ENCODE measurements around the gene TMEM18. TPM values are rescaled to one million over a fixed set of nuclear protein-coding genes. Genes with fewer than 3 reads are reported as not detected.

The TMEM18 gene
- 28.9 and 29.3 TPM in 2 replicates for polyA plus RNA-seq (2012; rRNA removed)
- polyA plus RNA-seq (2012; cell fraction: cytosol; rRNA removed) = 28.5 and 44.5 TPM in 2 replicates
- 35.6 and 46.8 TPM in 2 replicates for polyA plus RNA-seq (2012; cell fraction: nucleus; rRNA removed)

GRCh38 chr2:677056-677958 is at the start of gene TMEM18:
Gene TMEM18 (minus strand): TSS chr2:677406. CDS start chr2:677345, 61 bp downstream.
- Histone ChIP-seq H4K20me1 (ENCODE audit: insufficient read depth) (peaks cover 25% of the 10 kb centered on the region), H3F3A (replicated peaks; ENCODE audit: insufficient read depth) (peaks cover 38% of the 10 kb centered on the region), H3K9ac (peak within 1 kb of the TSS; percentile 98), H3K79me2 (ENCODE audit: insufficient read depth) (peaks cover 42% of the 10 kb centered on the region), H3K4me2 (peak within 1 kb of the TSS; percentile 89), H3K27me3 (ENCODE audit: insufficient read depth) (no peaks in the 10 kb centered on the region), H3K4me1 (ENCODE audit: control insufficient read depth in 1 of 2, insufficient read depth in 2 of 2, low read depth in 1 of 2, low read length in 1 of 2) (peaks cover 24 to 34% of the 10 kb centered on the region in 2 experiments), H3K4me3 (ENCODE audit: low read depth in 2 of 2, low read length in 1 of 2) (peak within 1 kb of the TSS; percentile 97 to 100), H3K27ac (ENCODE audit: low read depth in 2 of 2, low read length in 1 of 2) (peak within 1 kb of the TSS; percentile 99 to 100), H3K36me3 (replicated peaks in 1 of 2; ENCODE audit: control insufficient read depth in 1 of 2, insufficient read depth in 2 of 2, low read length in 1 of 2) (peaks cover 9 to 19% of the 10 kb centered on the region in 2 experiments), H3K9me2 (no peaks in the 10 kb centered on the region), H3K9me3 (no peaks in the 10 kb centered on the region), H2AFZ (ENCODE audit: low read depth) (peak within 1 kb of the TSS; percentile 91)
- POLR2A ChIA-PET = interaction anchor here (0.6 to 2.2 kb wide), 2 partner anchors 63 to 130 kb away, joined by 3 to 7 read pairs; no protein-coding TSS in a partner anchor
- 2% methylated on average over 45 of the region's 68 CpGs for WGBS (ENCODE audit: low lambda C conversion rate)
- DNase-seq = peak; percentile 89
- CTCF ChIA-PET = interaction anchor here (1.1 to 1.6 kb wide), 6 partner anchors 9 to 875 kb away, joined by 3 read pairs; no protein-coding TSS in a partner anchor
- peak; percentile 79; the same call in 1 of the 2 replicates for TF ChIP-seq FOXJ3 (CRISPR knock-in tag; IDR thresholded peaks at IDR 0.05)
- TF ChIP-seq FOSL2 (IDR thresholded peaks at IDR 0.05; ENCODE audit: borderline replicate concordance, low read depth) = no peak
- TF ChIP-seq TEAD4 (IDR thresholded peaks at IDR 0.05; ENCODE audit: borderline replicate concordance, insufficient read depth) = no peak
- no peak for TF ChIP-seq FOXM1 (IDR thresholded peaks at IDR 0.05; ENCODE audit: low read depth)
- TF ChIP-seq ZBTB33 (IDR thresholded peaks at IDR 0.05; ENCODE audit: borderline replicate concordance, low read depth) = peak; percentile 100
- TF ChIP-seq JUND (IDR thresholded peaks at IDR 0.05) = no peak
- peak; percentile 24; the same call in 1 of the 2 replicates for TF ChIP-seq PBX3 (IDR thresholded peaks at IDR 0.05)
- no peak for TF ChIP-seq RXRA (IDR thresholded peaks at IDR 0.05; ENCODE audit: borderline replicate concordance, low read depth)
- no peak for TF ChIP-seq USF2 (IDR thresholded peaks at IDR 0.05; ENCODE audit: borderline replicate concordance, low read depth, low read length)
- no peak for TF ChIP-seq GATA2 (CRISPR knock-in tag; IDR thresholded peaks at IDR 0.05)
- TF ChIP-seq EP300 (IDR thresholded peaks at IDR 0.05; ENCODE audit: borderline replicate concordance in 1 of 2, low read depth in 1 of 2, low read length in 1 of 2) = no peak; a peak in 1 of 4 replicates
- peak; percentile 99 for TF ChIP-seq POLR2AphosphoS5 (IDR thresholded peaks at IDR 0.05; ENCODE audit: low read depth, low read length)
- TF ChIP-seq REST (IDR thresholded peaks at IDR 0.05; ENCODE audit: low read depth, low read length) = peak; percentile 34
- TF ChIP-seq MXI1 (IDR thresholded peaks at IDR 0.05; ENCODE audit: low read depth, low read length) = peak; percentile 34; the same call in 1 of the 2 replicates
- no peak for TF ChIP-seq NRF1 (IDR thresholded peaks at IDR 0.05; ENCODE audit: low read depth, low read length)
- TF ChIP-seq TCF12 (IDR thresholded peaks at IDR 0.05) = 0 out of 2 replicates have a peak, but pooled peaks have one; percentile 3
- TF ChIP-seq MEF2A (IDR thresholded peaks at IDR 0.05; ENCODE audit: borderline replicate concordance, low read depth) = no peak
- peak; percentile 99 for TF ChIP-seq NFIC (IDR thresholded peaks at IDR 0.05; ENCODE audit: borderline replicate concordance)
- TF ChIP-seq YY1 (IDR thresholded peaks at IDR 0.05; ENCODE audit: low read depth) = no peak; the same call in 1 of the 2 replicates
- TF ChIP-seq CHD2 (IDR thresholded peaks at IDR 0.05; ENCODE audit: low read length, partially characterized antibody) = peak; percentile 100
- no peak for TF ChIP-seq USF1 (IDR thresholded peaks at IDR 0.05; ENCODE audit: borderline replicate concordance, low read depth)
- TF ChIP-seq MAX (IDR thresholded peaks at IDR 0.05; ENCODE audit: low read depth) = peak; percentile 81
- TF ChIP-seq EZH2phosphoT487 (IDR thresholded peaks at IDR 0.05; ENCODE audit: borderline replicate concordance, low read depth) = no peak

All from SK-N-SH (cell line).